Stimulated activated CD8-positive, alpha-beta memory T cell treated with anti-CD3 and anti-CD28 coated beads, Interleukin-4, amount 100 ng/mL, for 4 hours (primary cell): ENCODE measurements around the gene CLK2.
"Not testable (repeated sequence)": the region's sequence is repeated elsewhere in the genome, so short reads cannot be mapped to it uniquely, and the experiment has no call there.

ENCODE experiments used
- DNase-seq, 2 donors: peaks; one replicate each; pipeline ENCODE4 v3.0.0-alpha.2; 2020; ENCODE audit warnings: low read depth in 2 of 2, low spot score in 1 of 2

Gene CLK2

GRCh38 chr1:155244368-155245162 is 28.7 kb downstream of the CLK2 start:
- DNase-seq: peak; percentile 75 to 82

- DNase-seq: no peak
These were observed 30.4 kb downstream of the CLK2 start for GRCh38 chr1:155242805-155243358.

GRCh38 chr1:155241841-155242264 is 31.5 kb downstream of the CLK2 start:
- no peak for DNase-seq

- no peak for DNase-seq
These were observed 32.1 kb downstream of the CLK2 start for GRCh38 chr1:155241069-155241679.

GRCh38 chr1:155236451-155236850 is 36.9 kb downstream of the CLK2 start:
- DNase-seq: no peak

GRCh38 chr1:155235375-155235774 is 37.9 kb downstream of the CLK2 start:
- DNase-seq: not testable (repeated sequence)

- not testable (repeated sequence) for DNase-seq
These were observed 39.8 kb downstream of the CLK2 start for GRCh38 chr1:155233502-155233901.

DNA sequence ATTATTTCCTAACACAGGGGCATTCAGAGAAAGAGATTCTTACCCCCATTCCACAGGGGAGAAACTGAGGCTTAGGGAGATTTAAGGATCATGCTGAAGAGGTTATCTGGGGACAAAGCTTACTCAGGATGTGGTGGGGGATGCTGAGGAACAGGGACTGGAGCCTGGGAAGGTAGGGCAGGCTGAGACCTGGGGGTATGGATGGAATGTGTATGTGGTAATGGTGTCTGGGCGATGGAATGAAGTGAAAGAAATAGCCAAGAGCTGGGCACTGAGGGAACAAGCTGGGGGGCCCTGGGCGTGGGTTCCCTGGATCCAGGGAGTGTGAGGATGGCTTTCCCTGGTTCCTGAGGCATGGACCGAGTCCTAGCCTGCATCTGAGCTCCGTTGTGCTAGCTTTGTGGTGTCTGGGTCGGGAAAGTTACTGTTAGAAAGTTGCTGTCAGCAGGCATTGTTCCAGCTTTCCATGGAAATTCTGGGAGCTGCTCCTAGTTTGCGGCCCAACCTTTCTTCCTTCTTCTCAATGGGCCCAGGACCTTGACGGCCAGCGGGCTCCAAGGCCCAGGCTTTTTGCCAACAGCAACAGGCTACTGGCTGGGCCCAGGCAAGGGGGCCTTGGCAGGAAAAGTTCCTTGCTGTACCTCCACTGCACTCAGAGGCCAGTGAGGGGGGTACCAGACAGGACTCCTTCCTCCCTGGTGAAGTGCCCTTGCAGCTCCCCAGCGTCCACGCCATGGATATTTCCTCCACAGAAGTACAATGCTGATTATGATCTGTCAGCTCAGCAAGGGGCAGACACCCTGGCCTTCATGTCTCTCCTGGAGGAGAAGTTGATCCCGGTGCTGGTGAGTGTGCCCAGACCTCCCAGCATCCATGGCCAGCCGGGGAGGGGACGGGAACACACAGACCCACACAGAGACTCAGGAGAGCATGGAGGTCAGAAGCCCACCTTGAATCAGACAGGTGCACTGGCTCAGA is 41.0 kb downstream of the CLK2 start:
- DNase-seq: not testable (repeated sequence)

DNA sequence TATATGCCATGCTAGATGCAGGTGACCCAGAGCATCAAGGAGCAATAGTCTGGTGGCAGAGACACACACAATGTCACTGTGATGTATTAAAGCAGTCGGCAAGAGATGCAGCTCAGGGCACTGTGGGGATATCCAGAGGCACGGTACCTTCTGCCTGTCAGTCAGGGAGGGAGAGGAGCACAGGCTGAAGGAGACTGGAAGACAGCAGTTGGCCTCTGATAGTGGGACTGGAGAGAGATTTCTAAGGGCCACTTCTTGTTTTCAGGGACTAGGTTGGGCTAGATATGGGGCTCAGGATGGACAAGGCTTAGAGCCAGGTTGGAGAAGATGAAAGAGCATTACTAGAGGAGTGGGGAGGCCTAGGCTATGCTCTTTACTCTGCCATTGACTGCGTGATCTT is 42.0 kb downstream of the CLK2 start:
- not testable (repeated sequence) for DNase-seq

DNA sequence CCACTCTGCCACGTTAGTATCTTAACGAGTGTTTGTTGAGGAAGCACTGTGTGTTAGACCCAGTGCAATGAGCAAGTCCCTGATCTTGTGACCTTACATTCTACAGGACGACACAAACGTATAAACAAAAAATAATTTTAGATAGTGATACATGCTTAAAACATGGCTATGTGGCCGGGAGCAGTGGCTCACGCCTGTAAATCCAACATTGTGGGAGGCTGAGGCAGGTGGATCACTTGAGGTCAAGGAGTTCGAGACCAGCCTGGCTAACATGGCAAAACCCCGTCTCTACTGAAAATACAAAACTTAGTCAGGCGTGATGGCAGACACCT is 45.2 kb downstream of the CLK2 start:
- no peak for DNase-seq

DNA sequence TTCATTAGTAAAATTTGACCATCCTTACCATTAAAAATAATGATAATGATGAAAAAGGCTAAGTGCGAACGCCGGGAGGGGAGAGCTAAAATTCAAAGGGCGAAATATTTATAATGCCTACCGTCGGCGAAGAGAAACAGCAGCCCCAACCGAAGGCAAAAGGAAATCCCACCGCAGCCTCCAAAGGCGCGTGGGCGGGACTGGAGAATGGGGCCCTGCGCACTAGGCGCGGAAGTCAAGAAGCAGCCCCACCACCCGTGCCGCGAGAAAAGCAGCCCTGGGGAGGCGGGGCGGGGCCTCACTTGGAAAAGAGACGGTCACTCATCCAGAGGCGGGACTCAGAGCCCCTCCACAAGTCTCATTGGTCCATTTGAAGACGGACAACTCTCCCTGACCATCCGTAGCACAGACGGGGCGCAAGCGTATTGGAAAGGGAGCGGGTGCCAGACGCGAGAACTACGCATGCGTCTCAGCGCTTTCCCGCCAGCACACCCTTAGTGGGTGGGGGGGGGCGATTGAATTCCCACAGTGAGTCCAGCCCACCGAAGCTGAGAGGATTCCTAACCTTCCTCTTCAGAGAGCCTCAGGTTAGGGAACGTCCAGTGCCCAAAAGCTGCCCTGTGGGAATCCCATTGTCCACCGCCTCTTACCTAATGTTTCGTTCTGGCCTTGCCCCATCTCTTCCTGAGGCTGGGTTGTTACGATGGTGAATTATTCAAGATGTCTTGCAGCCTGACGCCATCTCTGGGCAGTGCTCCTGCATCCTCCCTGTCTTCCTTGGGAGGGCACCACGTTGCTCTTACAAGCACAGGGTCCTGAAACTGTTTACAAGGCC is 45.8 kb downstream of the CLK2 start:
- DNase-seq: peak; percentile 96 to 100

- DNase-seq: peak in 1 of 2 donors; percentile 26
These were observed 46.4 kb downstream of the CLK2 start for GRCh38 chr1:155226910-155227260.

DNA sequence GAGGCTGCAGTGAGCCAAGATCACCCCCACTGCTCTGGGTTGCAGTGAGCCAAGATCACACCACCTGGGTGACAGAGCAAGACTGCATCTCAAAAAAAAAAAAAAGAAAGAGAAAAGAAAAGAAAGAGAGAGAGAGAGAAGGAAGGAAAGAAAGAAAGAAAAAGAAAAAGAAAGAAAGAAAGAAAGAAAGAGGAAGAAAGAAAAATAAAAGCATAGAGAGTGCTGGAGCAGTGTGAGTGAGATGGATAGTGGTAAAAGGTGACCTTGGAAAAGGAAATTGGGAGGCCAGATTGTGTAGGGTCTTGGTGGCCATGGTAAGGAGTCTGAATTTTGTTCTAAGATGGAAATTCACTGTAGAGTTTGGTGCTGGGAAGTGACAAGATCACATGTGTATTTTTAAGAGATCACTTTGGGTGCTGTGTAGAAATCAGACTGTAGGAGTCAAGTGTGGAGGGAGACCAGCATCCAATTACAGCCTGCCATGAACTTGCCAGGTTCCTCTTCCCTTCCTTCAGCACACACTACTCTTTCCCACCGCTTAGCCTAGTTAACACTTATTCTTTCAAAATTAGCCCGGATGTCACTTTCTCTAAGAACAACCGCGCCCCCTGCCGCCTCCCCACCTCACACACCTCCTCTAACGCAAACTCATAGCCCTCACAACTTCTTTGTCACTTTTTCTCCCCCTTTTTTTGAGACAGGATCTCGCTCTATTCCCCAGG is 47.0 kb downstream of the CLK2 start:
- DNase-seq: peak; percentile 59 to 84

- DNase-seq: not testable (repeated sequence)
These were observed 47.9 kb downstream of the CLK2 start for GRCh38 chr1:155225404-155225759.

- no peak for DNase-seq
These were observed 50.3 kb downstream of the CLK2 start for GRCh38 chr1:155223047-155223446.

- DNase-seq: not testable (repeated sequence)
These were observed 52.9 kb downstream of the CLK2 start for GRCh38 chr1:155220211-155220965.

GRCh38 chr1:155219592-155220031 is 53.7 kb downstream of the CLK2 start:
- no peak for DNase-seq

GRCh38 chr1:155218854-155219591 is 54.3 kb downstream of the CLK2 start:
- DNase-seq: no peak
